HCT116 (cell line): Measurements from ENCODE around the gene CSN1S1.

ENCODE experiments used
- CEBPB ChIP-seq: IDR thresholded peaks from 2 replicates; pipeline ENCODE4 v1.6.1; 2012; ENCODE audit warnings: low read depth
- CTCF ChIP-seq, 3 experiments: fragments of 200-600 bp in 1 of 3; sonication (generic) in 1 of 3; IDR thresholded peaks in 2 of 3; conservative IDR thresholded peaks in 1 of 3; 2 replicates each; pipeline ENCODE4 v1.5.1; 2012 to 2017; ENCODE audit warnings: low read depth in 2 of 3, low read length in 2 of 3, antibody characterized with exemption in 1 of 3, borderline replicate concordance in 1 of 3, control low read depth in 1 of 3, mild to moderate bottlenecking in 1 of 3, mixed read lengths in 1 of 3, mixed run types in 1 of 3, moderate library complexity in 1 of 3; ENCODE audit not compliant: insufficient read depth in 1 of 3
- EGR1 ChIP-seq: IDR thresholded peaks from 2 replicates; pipeline ENCODE4 v1.6.1; 2012; ENCODE audit warnings: low read depth
- EZH2 ChIP-seq: fragments of 200-600 bp; sonication (generic); IDR thresholded peaks from 2 replicates; pipeline ENCODE4 v1.6.1; 2017; ENCODE audit warnings: antibody characterized with exemption, mixed run types
- EZH2phosphoT487 ChIP-seq: fragments of 200-600 bp; IDR thresholded peaks from 2 replicates; pipeline ENCODE4 v1.6.1; 2018; ENCODE audit warnings: antibody characterized with exemption, borderline replicate concordance
- JUND ChIP-seq: IDR thresholded peaks from 2 replicates; pipeline ENCODE4 v1.6.1; 2012
- POLR2A ChIP-seq: IDR thresholded peaks from 2 replicates; pipeline ENCODE4 v1.7.0; 2011; ENCODE audit warnings: borderline replicate concordance; ENCODE audit not compliant: insufficient read depth, insufficient read length; ENCODE audit errors: extremely low read depth
- POLR2AphosphoS5 ChIP-seq: IDR thresholded peaks from 2 replicates; pipeline ENCODE4 v1.6.1; 2011; ENCODE audit warnings: mild to moderate bottlenecking, low read depth, low read length, moderate library complexity
- SP1 ChIP-seq: IDR thresholded peaks from 2 replicates; pipeline ENCODE4 v1.6.1; 2012; ENCODE audit warnings: low read depth
- YY1 ChIP-seq: IDR thresholded peaks from 2 replicates; pipeline ENCODE4 v1.6.1; 2011; ENCODE audit warnings: low read length, low read depth, moderate library complexity, mild to moderate bottlenecking; ENCODE audit not compliant: insufficient replicate concordance; ENCODE audit errors: extremely low read depth
- ZFX ChIP-seq: fragments of 450-650 bp; IDR thresholded peaks from 2 replicates; pipeline ENCODE4 v1.6.1; 2017
- TF ChIP-seq, protein P1 (sequence below): IDR thresholded peaks from 2 replicates; pipeline ENCODE4 v1.6.1; 2012
- TF ChIP-seq, protein P2 (sequence below): IDR thresholded peaks from 2 replicates; pipeline ENCODE4 v1.6.1; 2012; ENCODE audit warnings: low read depth

DNA sequence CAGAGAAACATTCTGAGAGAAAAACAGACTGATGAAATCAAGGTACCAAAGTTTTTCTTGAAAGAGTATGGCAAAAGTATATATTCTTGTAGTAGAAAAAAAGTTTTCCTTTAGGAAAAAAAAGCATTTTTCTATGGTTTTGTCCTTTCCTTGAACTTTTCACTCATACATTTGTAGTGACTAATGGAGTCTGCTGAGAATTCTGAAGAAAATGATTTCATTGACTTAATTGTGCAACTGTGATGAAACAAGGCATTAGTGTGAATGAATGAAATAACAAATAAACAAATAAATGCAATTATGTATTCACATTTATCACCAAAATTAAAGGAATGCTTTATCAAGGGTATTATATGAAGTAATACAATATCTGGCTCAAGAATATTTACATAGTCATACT, 5.7 kb downstream of the CSN1S1 start:
- TF ChIP-seq POLR2A (no peak), CTCF (IDR thresholded peaks at IDR 0.05 in 2 of 3, conservative IDR thresholded peaks at IDR 0.05 in 1 of 3; ENCODE audit: borderline replicate concordance in 1 of 3, insufficient read depth in 1 of 3, low read depth in 2 of 3, low read length in 2 of 3) (no peak), EZH2 (no peak), ZFX (no peak), CEBPB (no peak), YY1 (no peak), JUND (no peak), EZH2phosphoT487 (no peak), POLR2AphosphoS5 (no peak), SP1 (no peak), EGR1 (no peak)
- TF ChIP-seq, protein P1, sequence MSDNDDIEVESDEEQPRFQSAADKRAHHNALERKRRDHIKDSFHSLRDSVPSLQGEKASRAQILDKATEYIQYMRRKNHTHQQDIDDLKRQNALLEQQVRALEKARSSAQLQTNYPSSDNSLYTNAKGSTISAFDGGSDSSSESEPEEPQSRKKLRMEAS = no peak
- TF ChIP-seq, protein P2, sequence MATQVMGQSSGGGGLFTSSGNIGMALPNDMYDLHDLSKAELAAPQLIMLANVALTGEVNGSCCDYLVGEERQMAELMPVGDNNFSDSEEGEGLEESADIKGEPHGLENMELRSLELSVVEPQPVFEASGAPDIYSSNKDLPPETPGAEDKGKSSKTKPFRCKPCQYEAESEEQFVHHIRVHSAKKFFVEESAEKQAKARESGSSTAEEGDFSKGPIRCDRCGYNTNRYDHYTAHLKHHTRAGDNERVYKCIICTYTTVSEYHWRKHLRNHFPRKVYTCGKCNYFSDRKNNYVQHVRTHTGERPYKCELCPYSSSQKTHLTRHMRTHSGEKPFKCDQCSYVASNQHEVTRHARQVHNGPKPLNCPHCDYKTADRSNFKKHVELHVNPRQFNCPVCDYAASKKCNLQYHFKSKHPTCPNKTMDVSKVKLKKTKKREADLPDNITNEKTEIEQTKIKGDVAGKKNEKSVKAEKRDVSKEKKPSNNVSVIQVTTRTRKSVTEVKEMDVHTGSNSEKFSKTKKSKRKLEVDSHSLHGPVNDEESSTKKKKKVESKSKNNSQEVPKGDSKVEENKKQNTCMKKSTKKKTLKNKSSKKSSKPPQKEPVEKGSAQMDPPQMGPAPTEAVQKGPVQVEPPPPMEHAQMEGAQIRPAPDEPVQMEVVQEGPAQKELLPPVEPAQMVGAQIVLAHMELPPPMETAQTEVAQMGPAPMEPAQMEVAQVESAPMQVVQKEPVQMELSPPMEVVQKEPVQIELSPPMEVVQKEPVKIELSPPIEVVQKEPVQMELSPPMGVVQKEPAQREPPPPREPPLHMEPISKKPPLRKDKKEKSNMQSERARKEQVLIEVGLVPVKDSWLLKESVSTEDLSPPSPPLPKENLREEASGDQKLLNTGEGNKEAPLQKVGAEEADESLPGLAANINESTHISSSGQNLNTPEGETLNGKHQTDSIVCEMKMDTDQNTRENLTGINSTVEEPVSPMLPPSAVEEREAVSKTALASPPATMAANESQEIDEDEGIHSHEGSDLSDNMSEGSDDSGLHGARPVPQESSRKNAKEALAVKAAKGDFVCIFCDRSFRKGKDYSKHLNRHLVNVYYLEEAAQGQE = no peak
